ENCODE data around the gene PARD6G.
"Not testable (repeated sequence)": the region's sequence is repeated elsewhere in the genome, so short reads cannot be mapped to it uniquely, and the experiment has no call there.

PARD6G gene

DNA sequence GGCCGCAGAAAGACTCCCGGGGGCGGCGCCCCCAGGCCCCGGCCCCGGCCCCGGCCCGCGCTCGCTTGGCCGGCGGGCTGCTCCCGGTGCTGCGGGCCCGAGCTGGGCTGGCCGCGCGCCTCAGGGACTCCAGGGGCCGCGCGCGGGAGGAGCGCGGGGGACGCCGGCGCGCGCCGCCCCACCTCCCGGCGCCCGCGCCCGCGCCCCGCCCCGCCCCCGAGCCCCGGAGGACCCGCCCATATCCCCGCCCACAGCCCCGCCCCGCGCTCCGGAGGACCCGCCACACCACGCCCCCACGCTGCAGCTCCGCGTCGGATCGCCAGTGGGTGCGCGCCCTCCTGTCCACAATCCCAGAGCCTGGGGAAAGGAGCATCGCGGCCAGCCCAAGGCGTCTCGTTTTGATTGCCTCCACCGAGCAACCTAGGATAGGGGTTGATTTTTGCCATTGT is at the start of gene PARD6G:
Gene PARD6G, minus strand, starts transcription at position 122 of the 449 bp plus-strand sequence. CDS start 166 bp downstream, outside the sequence.
- TF ChIP-seq FOXK2 (IDR thresholded peaks at IDR 0.05) (no peak), PKNOX1 (IDR thresholded peaks at IDR 0.05) (no peak)
- peak; percentile 82 for DNase-seq (ENCODE audit: extremely low spot score)
- ChIA-PET POLR2A (interaction anchor here (0.6 to 0.8 kb wide), 2 partner anchors 8 to 44 kb away, joined by 3 read pairs; no protein-coding TSS in a partner anchor), CTCF (no interaction called here)

- POLR2A ChIA-PET; CTCF ChIA-PET; DNase-seq (ENCODE audit: extremely low spot score): not testable (repeated sequence)
Measured at GRCh38 chr18:80262241-80263033, 15.1 kb upstream of the PARD6G start.

DNA sequence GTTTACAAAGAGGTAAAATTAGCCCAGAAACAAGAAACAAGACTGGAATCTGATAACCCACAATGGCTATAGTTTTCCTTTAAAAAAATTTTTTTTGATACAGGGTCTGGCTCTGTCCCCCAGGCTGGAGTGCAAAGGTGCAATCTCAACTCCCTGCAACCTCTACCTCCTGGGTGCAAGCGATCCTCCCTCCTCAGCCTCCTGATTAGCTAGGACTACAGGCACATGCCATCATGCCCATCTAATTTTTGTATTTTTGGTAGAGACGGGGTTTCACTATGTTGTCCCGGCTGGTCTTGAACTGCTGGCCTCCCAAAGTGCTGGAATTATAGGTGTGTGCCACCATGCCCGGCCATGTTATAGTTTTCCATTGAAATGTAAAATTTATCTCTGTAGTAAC is 12.3 kb upstream of the PARD6G start:
- POLR2A ChIA-PET = no interaction called here
- CTCF ChIA-PET = no interaction called here
- TF ChIP-seq HDGF (IDR thresholded peaks at IDR 0.05; ENCODE audit: borderline replicate concordance) = no peak
- TF ChIP-seq ARNT (IDR thresholded peaks at IDR 0.05) = no peak
- no peak for TF ChIP-seq SP1 (IDR thresholded peaks at IDR 0.05)
- TF ChIP-seq NFRKB (IDR thresholded peaks at IDR 0.05) = no peak
- no peak for TF ChIP-seq CTBP1 (IDR thresholded peaks at IDR 0.05; ENCODE audit: borderline replicate concordance)
- TF ChIP-seq ELF4 (IDR thresholded peaks at IDR 0.05) = no peak
- no peak for TF ChIP-seq SUZ12 (IDR thresholded peaks at IDR 0.05)
- no peak for TF ChIP-seq TARDBP (IDR thresholded peaks at IDR 0.05)
- no peak for TF ChIP-seq L3MBTL2 (conservative IDR thresholded peaks at IDR 0.05)
- no peak for TF ChIP-seq FOXK2 (IDR thresholded peaks at IDR 0.05)
- TF ChIP-seq FOXM1 (IDR thresholded peaks at IDR 0.05; ENCODE audit: borderline replicate concordance) = no peak
- TF ChIP-seq LEF1 (IDR thresholded peaks at IDR 0.05; ENCODE audit: borderline replicate concordance) = no peak
- no peak for TF ChIP-seq BHLHE40 (IDR thresholded peaks at IDR 0.05; ENCODE audit: borderline replicate concordance)
- no peak for TF ChIP-seq FOXA1 (IDR thresholded peaks at IDR 0.05)
- no peak for TF ChIP-seq ZNF384 (IDR thresholded peaks at IDR 0.05)
- TF ChIP-seq PKNOX1 (IDR thresholded peaks at IDR 0.05) = no peak
- DNase-seq (ENCODE audit: extremely low spot score) = no peak

DNA sequence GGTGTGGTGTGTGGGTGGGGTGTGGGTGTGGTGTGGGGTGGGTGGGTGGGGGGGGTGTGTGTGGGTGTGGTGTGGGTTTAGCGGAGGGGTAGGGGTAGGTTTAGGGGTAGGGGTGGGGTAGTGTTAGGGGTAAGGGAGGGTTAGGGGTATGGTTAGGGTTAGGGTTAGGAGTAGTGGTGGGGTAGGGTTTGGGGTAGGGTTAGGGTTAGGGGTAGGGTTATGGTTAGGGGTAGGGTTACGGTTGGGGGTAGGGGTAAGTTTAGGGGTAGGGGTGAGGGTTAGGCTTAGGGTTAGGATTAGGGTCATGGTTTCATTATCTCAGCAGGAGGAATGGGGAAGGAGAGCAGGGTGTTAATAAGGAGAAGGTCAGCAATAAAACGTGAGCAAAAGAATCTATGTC is 11.3 kb upstream of the PARD6G start:
- POLR2A ChIA-PET = no interaction called here

DNA sequence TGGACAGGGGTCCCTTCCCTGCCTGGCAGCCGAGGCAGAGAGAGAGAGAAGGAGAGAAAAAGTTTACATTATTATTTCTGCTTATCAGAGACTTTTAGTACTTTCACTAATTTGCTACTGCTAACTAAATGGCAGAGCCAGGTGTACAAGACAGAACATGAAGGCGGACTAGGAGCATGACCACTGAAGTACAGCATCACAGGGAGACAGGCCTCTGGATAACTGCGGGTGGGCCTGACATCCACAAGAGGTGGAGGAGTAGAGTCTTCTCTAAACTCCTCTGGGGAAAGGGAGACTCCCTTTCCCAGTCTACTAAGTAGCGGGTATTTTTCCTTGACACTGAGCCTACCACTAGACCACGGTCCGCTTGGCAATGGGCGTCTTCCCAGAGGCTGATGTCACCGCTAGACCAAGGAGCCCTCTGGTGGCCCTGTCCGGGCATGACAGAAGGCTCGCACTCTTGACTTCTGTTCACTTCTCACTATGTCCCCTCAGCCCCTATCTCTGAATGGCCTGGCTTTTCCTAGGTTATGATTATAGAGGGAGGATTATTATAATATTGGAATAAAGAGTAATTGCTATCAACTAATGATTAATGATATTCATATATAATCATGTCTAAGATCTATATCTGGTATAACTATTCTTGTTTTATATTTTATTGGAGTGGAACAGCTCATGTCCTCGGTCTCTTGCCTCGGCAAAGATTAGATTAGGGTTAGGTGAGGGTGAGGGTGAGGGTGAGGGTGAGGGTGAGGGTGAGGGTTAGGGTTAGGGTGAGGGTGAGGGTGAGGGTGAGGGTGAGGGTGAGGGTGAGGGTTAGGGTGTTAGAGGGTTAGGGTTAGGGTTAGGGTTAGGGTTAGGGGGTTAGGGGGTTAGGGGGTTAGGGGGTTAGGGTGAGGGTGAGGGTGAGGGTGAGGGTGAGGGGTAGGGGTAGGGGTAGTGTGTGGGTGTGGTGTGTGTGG is 10.5 kb upstream of the PARD6G start:
- POLR2A ChIA-PET; DNase-seq (ENCODE audit: extremely low spot score); CTCF ChIA-PET: not testable (repeated sequence)

More for the DNA sequence above, 11.3 kb upstream of the PARD6G start:
- CTCF ChIA-PET = no interaction called here
- no peak for DNase-seq (ENCODE audit: extremely low spot score)
- TF ChIP-seq NFRKB (IDR thresholded peaks at IDR 0.05) (no peak), CTBP1 (IDR thresholded peaks at IDR 0.05; ENCODE audit: borderline replicate concordance) (no peak)

GRCh38 chr18:80254971-80255500 is 7.7 kb upstream of the PARD6G start:
- TF ChIP-seq L3MBTL2 (conservative IDR thresholded peaks at IDR 0.05) (no peak), FOXA1 (IDR thresholded peaks at IDR 0.05) (no peak), ARNT (IDR thresholded peaks at IDR 0.05) (no peak), CTBP1 (IDR thresholded peaks at IDR 0.05; ENCODE audit: borderline replicate concordance) (no peak), SUZ12 (IDR thresholded peaks at IDR 0.05) (no peak), TARDBP (IDR thresholded peaks at IDR 0.05) (no peak), ELF4 (IDR thresholded peaks at IDR 0.05) (no peak), BHLHE40 (IDR thresholded peaks at IDR 0.05; ENCODE audit: borderline replicate concordance) (no peak), NFRKB (IDR thresholded peaks at IDR 0.05) (no peak), FOXM1 (IDR thresholded peaks at IDR 0.05; ENCODE audit: borderline replicate concordance) (no peak), ZNF384 (IDR thresholded peaks at IDR 0.05) (no peak), HDGF (IDR thresholded peaks at IDR 0.05; ENCODE audit: borderline replicate concordance) (no peak)
- POLR2A ChIA-PET = no interaction called here
- CTCF ChIA-PET = no interaction called here
- DNase-seq (ENCODE audit: extremely low spot score) = no peak

- TF ChIP-seq LEF1 (IDR thresholded peaks at IDR 0.05; ENCODE audit: borderline replicate concordance) (no peak), SP1 (IDR thresholded peaks at IDR 0.05) (no peak), SUZ12 (IDR thresholded peaks at IDR 0.05) (no peak), ARNT (IDR thresholded peaks at IDR 0.05) (no peak), FOXK2 (IDR thresholded peaks at IDR 0.05) (no peak), FOXA1 (IDR thresholded peaks at IDR 0.05) (no peak), ELF4 (IDR thresholded peaks at IDR 0.05) (no peak), NFRKB (IDR thresholded peaks at IDR 0.05) (no peak)
- peak; percentile 23 for DNase-seq (ENCODE audit: extremely low spot score)
- CTCF ChIA-PET = no interaction called here
- POLR2A ChIA-PET = no interaction called here
Measured at GRCh38 chr18:80253871-80254492, 6.7 kb upstream of the PARD6G start.

Measured in HEK293T (cell line).